RWPE1 (cell line): ENCODE measurements around the gene IL21R.

ENCODE experiments used
- CTCF ChIA-PET: fragments of 350-600 bp; sonication (Branson Sonifier 250); formaldehyde crosslinking; extraction: SDS; loops from one replicate; lab custom pipeline; 2021; lab: Yijun Ruan, JAX
- POLR2A ChIA-PET: fragments of 400-600 bp; formaldehyde crosslinking; extraction: SDS; loops from one replicate; lab custom pipeline; 2020; ENCODE audit warnings: antibody characterized with exemption; ENCODE audit not compliant: low non-redundant PET; lab: Yijun Ruan, JAX
- DNase-seq: peaks from one replicate; pipeline ENCODE4 v3.0.0; 2012; ENCODE audit warnings: low spot score
- H3K27ac ChIP-seq: fragments of 450-650 bp; 2 replicates; pipeline ENCODE4 v1.5.1; 2017
- TF ChIP-seq, protein P1 (sequence below): fragments of 450-650 bp; conservative IDR thresholded peaks from 2 replicates; pipeline ENCODE4 v1.5.1; 2017; ENCODE audit warnings: low read depth, mild to moderate bottlenecking

Gene IL21R

DNA sequence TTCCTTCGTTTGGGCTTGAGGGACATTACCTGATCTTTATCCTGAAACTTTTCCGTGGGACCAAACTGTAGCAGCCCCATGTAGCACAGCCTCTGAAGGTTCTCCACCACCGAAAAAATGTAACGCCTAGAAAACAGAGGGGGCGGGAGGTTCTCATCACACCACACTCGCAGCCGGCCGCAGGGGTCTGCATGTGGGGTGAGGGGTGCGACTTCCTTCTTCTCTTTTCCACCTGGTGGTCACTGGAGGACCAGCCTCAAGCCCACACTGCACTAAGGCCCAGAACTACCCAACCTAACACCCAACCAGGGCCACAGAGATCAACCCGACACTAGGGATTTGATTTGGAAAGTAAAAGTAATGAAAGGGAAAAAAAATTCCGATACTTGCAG is 90.6 kb downstream of the IL21R start:
- TF ChIP-seq, protein P1, sequence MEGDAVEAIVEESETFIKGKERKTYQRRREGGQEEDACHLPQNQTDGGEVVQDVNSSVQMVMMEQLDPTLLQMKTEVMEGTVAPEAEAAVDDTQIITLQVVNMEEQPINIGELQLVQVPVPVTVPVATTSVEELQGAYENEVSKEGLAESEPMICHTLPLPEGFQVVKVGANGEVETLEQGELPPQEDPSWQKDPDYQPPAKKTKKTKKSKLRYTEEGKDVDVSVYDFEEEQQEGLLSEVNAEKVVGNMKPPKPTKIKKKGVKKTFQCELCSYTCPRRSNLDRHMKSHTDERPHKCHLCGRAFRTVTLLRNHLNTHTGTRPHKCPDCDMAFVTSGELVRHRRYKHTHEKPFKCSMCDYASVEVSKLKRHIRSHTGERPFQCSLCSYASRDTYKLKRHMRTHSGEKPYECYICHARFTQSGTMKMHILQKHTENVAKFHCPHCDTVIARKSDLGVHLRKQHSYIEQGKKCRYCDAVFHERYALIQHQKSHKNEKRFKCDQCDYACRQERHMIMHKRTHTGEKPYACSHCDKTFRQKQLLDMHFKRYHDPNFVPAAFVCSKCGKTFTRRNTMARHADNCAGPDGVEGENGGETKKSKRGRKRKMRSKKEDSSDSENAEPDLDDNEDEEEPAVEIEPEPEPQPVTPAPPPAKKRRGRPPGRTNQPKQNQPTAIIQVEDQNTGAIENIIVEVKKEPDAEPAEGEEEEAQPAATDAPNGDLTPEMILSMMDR: no peak
- no peak overlapping the region for H3K27ac ChIP-seq
- POLR2A ChIA-PET: no interaction called here
- CTCF ChIA-PET: no interaction called here
- DNase-seq: no peak

DNA sequence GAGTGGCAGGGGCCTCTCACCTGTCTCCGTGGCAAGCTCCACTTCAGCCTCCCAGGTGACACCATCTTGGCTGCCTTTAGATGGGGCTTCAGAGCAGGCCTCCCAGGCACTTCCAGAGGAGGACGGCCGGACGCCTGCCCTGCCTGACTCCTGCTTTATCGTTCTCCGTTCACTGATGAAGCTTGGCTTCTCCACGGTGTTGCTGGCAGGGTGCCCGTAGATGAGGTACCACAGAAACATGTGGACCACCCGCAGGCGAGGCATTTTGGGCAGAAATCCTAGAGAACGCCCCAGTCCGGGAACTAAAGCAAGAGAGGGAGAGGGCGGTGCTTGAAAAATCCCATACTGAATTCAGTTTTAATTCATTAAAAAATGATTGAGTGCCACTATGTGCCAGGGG is 93.2 kb downstream of the IL21R start:
- no peak for DNase-seq
- H3K27ac ChIP-seq: no peak overlapping the region
- TF ChIP-seq, protein P1: no peak
- ChIA-PET CTCF (interaction anchor here (0.6 kb wide), 1 partner anchor 13 kb away, joined by 3 read pairs; no protein-coding TSS in a partner anchor), POLR2A (no interaction called here)

DNA sequence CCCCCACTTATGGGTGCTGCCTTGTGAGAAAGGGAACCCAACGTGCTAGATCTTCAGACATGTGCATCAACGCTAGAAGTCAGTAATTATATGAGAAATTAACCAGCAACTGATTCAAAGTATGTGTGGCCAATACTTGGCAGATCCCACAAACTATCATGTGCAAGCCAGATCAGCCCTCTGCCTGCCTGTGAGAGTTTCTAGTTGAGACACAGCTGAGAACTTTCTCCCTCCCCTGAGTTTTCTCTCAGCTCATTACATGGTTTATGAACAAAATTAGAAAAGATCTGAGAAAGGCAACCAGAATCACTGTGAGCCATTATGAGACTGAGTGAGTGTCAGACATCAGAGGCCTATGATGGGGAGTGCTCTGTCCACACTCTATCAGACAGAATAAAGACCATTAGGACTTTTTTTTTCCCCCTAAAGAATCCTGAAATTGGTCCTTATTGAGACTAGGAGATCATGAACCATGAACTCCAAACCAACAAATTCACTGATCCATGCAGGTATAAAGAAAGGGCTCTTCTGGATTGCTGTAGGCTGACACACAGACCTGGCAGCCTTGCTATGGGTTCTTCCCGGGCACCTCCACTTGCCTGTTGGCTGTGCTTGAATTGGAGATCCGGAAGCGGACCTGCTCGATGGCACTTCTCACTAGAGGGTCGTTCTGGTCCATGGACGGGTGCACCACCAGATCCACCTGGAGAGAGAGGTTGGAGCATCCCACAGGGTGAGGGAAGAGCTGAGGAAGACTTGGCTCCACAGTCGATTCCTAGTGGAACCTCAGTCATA is 96.3 kb downstream of the IL21R start:
- ChIA-PET POLR2A (no interaction called here), CTCF (interaction anchor here (0.7 kb wide), 1 partner anchor 10 kb away, joined by 3 read pairs; no protein-coding TSS in a partner anchor)
- no peak for DNase-seq
- TF ChIP-seq, protein P1: no peak
- no peak overlapping the region for H3K27ac ChIP-seq

DNA sequence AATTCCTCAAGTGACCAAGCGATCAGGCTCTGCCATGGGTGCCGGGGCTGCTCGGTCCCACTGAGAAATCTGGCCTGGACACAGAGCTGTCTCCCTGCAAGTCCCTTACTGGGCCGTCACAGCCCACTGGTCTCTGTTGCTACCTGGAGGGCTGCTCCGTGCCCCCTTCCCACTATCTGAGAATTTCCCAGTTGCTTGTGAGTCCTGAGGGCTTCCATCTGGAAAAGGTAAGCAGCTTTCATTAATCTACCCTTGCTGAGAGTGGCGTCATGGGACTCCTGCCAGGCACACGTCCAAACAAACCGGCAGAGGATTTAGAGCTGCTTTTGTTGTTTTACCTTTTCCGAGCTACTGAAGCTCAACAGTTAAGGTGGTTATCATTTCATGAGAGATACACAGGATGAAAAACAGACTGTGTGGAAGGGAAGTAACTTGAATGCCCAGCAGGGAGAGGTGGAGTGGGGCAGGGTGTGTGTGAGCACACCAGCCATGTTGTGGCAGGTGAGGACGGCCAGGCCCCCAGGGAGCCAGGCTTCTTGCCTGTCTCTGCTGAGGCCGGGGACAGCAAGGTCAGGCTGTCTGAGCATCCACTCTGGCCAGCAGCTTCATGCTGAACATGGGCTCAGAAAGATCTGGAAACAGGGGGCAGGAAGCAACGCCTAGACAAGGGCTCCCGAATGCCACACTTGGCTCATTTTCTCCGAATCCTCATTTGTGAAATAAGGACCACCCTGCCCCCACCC is 97.1 kb downstream of the IL21R start:
- H3K27ac ChIP-seq: no peak overlapping the region
- ChIA-PET POLR2A (no interaction called here), CTCF (interaction anchor here (0.7 kb wide), 1 partner anchor 11 kb away, joined by 3 read pairs; no protein-coding TSS in a partner anchor)

DNA sequence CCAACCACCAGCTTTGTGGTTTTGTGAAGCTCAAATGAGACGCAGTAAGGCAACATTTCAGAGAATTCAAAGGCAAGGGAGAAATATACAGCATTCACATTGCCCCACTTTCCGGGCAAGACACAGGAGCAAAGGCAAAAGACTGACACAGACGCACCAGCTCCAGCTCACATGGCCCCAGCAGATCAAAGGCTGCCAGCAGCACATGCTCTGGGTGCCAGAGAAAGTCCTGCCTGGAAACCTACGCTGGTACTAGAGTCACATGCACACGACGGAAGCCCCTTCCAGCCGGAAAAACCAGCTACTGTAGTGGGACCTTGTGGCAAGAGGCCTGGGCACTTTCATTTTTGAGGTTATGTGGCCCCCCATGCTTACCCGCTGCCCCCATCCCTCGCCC is 97.7 kb downstream of the IL21R start:
- POLR2A ChIA-PET: no interaction called here
- CTCF ChIA-PET: no interaction called here
- TF ChIP-seq, protein P1: no peak
- no peak overlapping the region for H3K27ac ChIP-seq
- DNase-seq: no peak

More for the DNA sequence above, 97.1 kb downstream of the IL21R start:
- TF ChIP-seq, protein P1: no peak
- no peak for DNase-seq

DNA sequence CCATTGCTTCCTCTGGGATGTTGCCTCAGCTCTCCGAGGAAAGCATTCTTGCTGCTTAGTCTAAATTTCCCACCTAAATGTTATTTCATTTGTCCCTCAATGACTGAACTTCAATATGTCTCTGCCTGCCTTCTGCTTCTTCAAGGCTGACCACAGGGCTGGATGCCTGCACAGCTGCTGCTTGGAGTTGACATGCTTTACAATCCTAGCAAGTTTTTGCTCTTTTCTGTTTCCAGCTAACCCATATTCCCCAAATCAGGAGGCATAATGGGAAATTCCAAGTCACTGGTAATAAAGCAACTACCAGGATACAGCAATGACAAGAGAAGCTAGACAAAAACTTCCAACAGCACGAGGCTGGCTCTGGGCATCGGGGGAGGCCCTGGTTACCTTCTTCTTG is 98.8 kb downstream of the IL21R start:
- ChIA-PET CTCF (no interaction called here), POLR2A (no interaction called here)
- DNase-seq: no peak
- TF ChIP-seq, protein P1: no peak
- no peak overlapping the region for H3K27ac ChIP-seq
